Activated CD4-positive, alpha-beta T cell treated with anti-CD3 and anti-CD28 coated beads for 48 hours (primary cell): ENCODE measurements around the gene C19orf85.
A peak's percentile ranks its signal among the peaks of the same experiment; 100 is the strongest.
"Not testable (repeated sequence)": the region's sequence is repeated elsewhere in the genome, so short reads cannot be mapped to it uniquely, and the experiment has no call there.

Experiments
- DNase-seq: peaks from one replicate; pipeline ENCODE4 v3.0.0-alpha.2; 2020

C19orf85 gene

GRCh38 chr19:55455576-55456235, 8.8 kb downstream of the C19orf85 start:
- DNase-seq: no peak

- DNase-seq: peak; percentile 69
Observed at GRCh38 chr19:55454787-55455243, 9.7 kb downstream of the C19orf85 start.

GRCh38 chr19:55453511-55454260, 10.9 kb downstream of the C19orf85 start:
- DNase-seq: no peak

GRCh38 chr19:55452749-55453346, 11.7 kb downstream of the C19orf85 start:
- peak; percentile 71 for DNase-seq

GRCh38 chr19:55451965-55452748, 12.4 kb downstream of the C19orf85 start:
- no peak for DNase-seq

GRCh38 chr19:55451163-55451964, 13.2 kb downstream of the C19orf85 start:
- DNase-seq: no peak

GRCh38 chr19:55449469-55449868, 15.1 kb downstream of the C19orf85 start:
- no peak for DNase-seq

- not testable (repeated sequence) for DNase-seq
Observed at GRCh38 chr19:55448175-55448490, 16.4 kb downstream of the C19orf85 start.

- no peak for DNase-seq
Observed at GRCh38 chr19:55447421-55448174, 17.0 kb downstream of the C19orf85 start.

GRCh38 chr19:55446060-55446459, 18.5 kb downstream of the C19orf85 start:
- no peak for DNase-seq

- no peak for DNase-seq
Observed at GRCh38 chr19:55444646-55445045, 19.9 kb downstream of the C19orf85 start.

GRCh38 chr19:55443824-55444480, 20.6 kb downstream of the C19orf85 start:
- DNase-seq: no peak

GRCh38 chr19:55443045-55443823, 21.3 kb downstream of the C19orf85 start, which contains the start of gene SHISA7:
SHISA7 (minus strand) TSS chr19:55443300; CDS start chr19:55442863, 437 bp downstream.
- no peak for DNase-seq

GRCh38 chr19:55442372-55442961, 22.1 kb downstream of the C19orf85 start:
- DNase-seq: no peak

GRCh38 chr19:55441692-55442321, 22.7 kb downstream of the C19orf85 start:
- peak; percentile 50 for DNase-seq

- DNase-seq: no peak
Observed at GRCh38 chr19:55441319-55441691, 23.2 kb downstream of the C19orf85 start.

- DNase-seq: peak; percentile 37
Observed at GRCh38 chr19:55440411-55441105, 24.0 kb downstream of the C19orf85 start.

GRCh38 chr19:55439052-55439451, 25.5 kb downstream of the C19orf85 start:
- DNase-seq: no peak

GRCh38 chr19:55437410-55437809, 27.1 kb downstream of the C19orf85 start:
- peak; percentile 42 for DNase-seq
